Ectodermal cell (in vitro differentiated cells): Measurements from ENCODE around the gene SLC24A4.
A peak's percentile ranks its signal among the peaks of the same experiment; 100 is the strongest.

Experiments
- H3K27ac ChIP-seq: 2 replicates; pipeline ENCODE4 v1.7.0; 2013; ENCODE audit warnings: mild to moderate bottlenecking, low read depth, low read length; ENCODE audit not compliant: insufficient read depth, poor library complexity, severe bottlenecking
- H3K27me3 ChIP-seq: 2 replicates; pipeline ENCODE4 v1.7.0; 2013; ENCODE audit warnings: mild to moderate bottlenecking, low read length; ENCODE audit not compliant: insufficient read depth, control insufficient read depth, poor library complexity, severe bottlenecking
- H3K36me3 ChIP-seq: one replicate; pipeline ENCODE4 v1.7.0; 2013; ENCODE audit warnings: low read length; ENCODE audit not compliant: control insufficient read depth, insufficient read depth
- H3K4me1 ChIP-seq: one replicate; pipeline ENCODE4 v1.7.0; 2013; ENCODE audit warnings: low read length; ENCODE audit not compliant: control insufficient read depth, insufficient read depth
- H3K4me3 ChIP-seq: 2 replicates; pipeline ENCODE4 v1.7.0; 2013; ENCODE audit warnings: low read depth, low read length, control low read depth; ENCODE audit not compliant: insufficient read depth
- H3K9me3 ChIP-seq: 2 replicates; pipeline ENCODE4 v1.7.0; 2013; ENCODE audit warnings: mild to moderate bottlenecking, low read length, moderate library complexity; ENCODE audit not compliant: control insufficient read depth
- WGBS, 2 experiments: methylation state at CpG; one replicate each; pipeline ENCODE4 v1.1.7; 2013; ENCODE audit warnings: missing lambda C conversion rate in 2 of 2; 5-methylcytosine and 5-hydroxymethylcytosine counted together

Gene SLC24A4

GRCh38 chr14:92316937-92317336 lies 6.0 kb upstream of the SLC24A4 start:
- WGBS, 2 experiments, result 91 to 95% methylated on average over 6 of the region's 6 CpGs

GRCh38 chr14:92317511-92317910 lies 5.5 kb upstream of the SLC24A4 start:
- no peak overlapping the region for H3K4me3 ChIP-seq
- no peaks in the 10 kb centered on the region for H3K9me3 ChIP-seq
- H3K27ac ChIP-seq, result no peak overlapping the region
- no peaks in the 10 kb centered on the region for H3K4me1 ChIP-seq
- no peaks in the 10 kb centered on the region for H3K36me3 ChIP-seq
- WGBS, 2 experiments, result 71% methylated on average over 5 of the region's 5 CpGs
- peaks cover 37% of the 10 kb centered on the region for H3K27me3 ChIP-seq

More at GRCh38 chr14:92316937-92317336, 6.0 kb upstream of the SLC24A4 start:
- Histone ChIP-seq H3K27ac (no peak overlapping the region), H3K4me3 (no peak overlapping the region), H3K4me1 (no peaks in the 10 kb centered on the region), H3K36me3 (no peaks in the 10 kb centered on the region), H3K9me3 (no peaks in the 10 kb centered on the region), H3K27me3 (peaks cover 32% of the 10 kb centered on the region)

GRCh38 chr14:92321701-92322100 lies 1.3 kb upstream of the SLC24A4 start:
- no peaks in the 10 kb centered on the region for H3K4me1 ChIP-seq
- H3K27ac ChIP-seq, result no peak overlapping the region
- H3K4me3 ChIP-seq, result no peak overlapping the region
- no peaks in the 10 kb centered on the region for H3K36me3 ChIP-seq
- peaks cover 79% of the 10 kb centered on the region for H3K27me3 ChIP-seq
- no peaks in the 10 kb centered on the region for H3K9me3 ChIP-seq
- WGBS, 2 experiments, result 70 to 72% methylated on average over 6 of the region's 6 CpGs

- WGBS, 2 experiments, result 6% methylated on average over 19 to 23 of the region's 23 CpGs
- Histone ChIP-seq H3K36me3 (no peaks in the 10 kb centered on the region), H3K9me3 (no peaks in the 10 kb centered on the region), H3K4me3 (peak overlapping the region; percentile 33), H3K4me1 (no peaks in the 10 kb centered on the region), H3K27me3 (peaks cover 85% of the 10 kb centered on the region), H3K27ac (no peak overlapping the region)
Observed at GRCh38 chr14:92322516-92322915, 449 bp upstream of the SLC24A4 start.

- peaks cover 79% of the 10 kb centered on the region for H3K27me3 ChIP-seq
- H3K27ac ChIP-seq, result no peak overlapping the region
- no peaks in the 10 kb centered on the region for H3K9me3 ChIP-seq
- no peaks in the 10 kb centered on the region for H3K4me1 ChIP-seq
- H3K4me3 ChIP-seq, result peak overlapping the region; percentile 33
- no peaks in the 10 kb centered on the region for H3K36me3 ChIP-seq
- WGBS, 2 experiments, result 4 to 5% methylated on average over 37 to 42 of the region's 42 CpGs
Observed at GRCh38 chr14:92323916-92324818, 1.2 kb downstream of the SLC24A4 start.

GRCh38 chr14:92325835-92326234 lies 2.9 kb downstream of the SLC24A4 start:
- WGBS, 2 experiments, result 62 to 68% methylated on average over 4 of the region's 4 CpGs
- no peaks in the 10 kb centered on the region for H3K36me3 ChIP-seq
- no peaks in the 10 kb centered on the region for H3K9me3 ChIP-seq
- H3K4me1 ChIP-seq, result no peaks in the 10 kb centered on the region
- peaks cover 66% of the 10 kb centered on the region for H3K27me3 ChIP-seq
- no peak overlapping the region for H3K27ac ChIP-seq
- no peak overlapping the region for H3K4me3 ChIP-seq

- 80 to 83% methylated on average over 7 to 8 of the region's 8 CpGs for WGBS, 2 experiments
- H3K4me1 ChIP-seq, result no peaks in the 10 kb centered on the region
- H3K9me3 ChIP-seq, result no peaks in the 10 kb centered on the region
- H3K27ac ChIP-seq, result no peak overlapping the region
- H3K36me3 ChIP-seq, result no peaks in the 10 kb centered on the region
- H3K27me3 ChIP-seq, result peaks cover 37% of the 10 kb centered on the region
- no peak overlapping the region for H3K4me3 ChIP-seq
Observed at GRCh38 chr14:92328664-92329255, 5.8 kb downstream of the SLC24A4 start.

GRCh38 chr14:92334050-92334449 lies 11.1 kb downstream of the SLC24A4 start:
- no peak overlapping the region for H3K27ac ChIP-seq

GRCh38 chr14:92336363-92336762 lies 13.4 kb downstream of the SLC24A4 start:
- no peaks in the 10 kb centered on the region for H3K36me3 ChIP-seq
- H3K9me3 ChIP-seq, result no peaks in the 10 kb centered on the region
- H3K4me3 ChIP-seq, result no peak overlapping the region
- no peak overlapping the region for H3K27ac ChIP-seq
- H3K4me1 ChIP-seq, result no peaks in the 10 kb centered on the region
- WGBS, 2 experiments, result 90 to 93% methylated on average over 6 of the region's 6 CpGs
- no peaks in the 10 kb centered on the region for H3K27me3 ChIP-seq

More at GRCh38 chr14:92334050-92334449, 11.1 kb downstream of the SLC24A4 start:
- Histone ChIP-seq H3K4me1 (no peaks in the 10 kb centered on the region), H3K9me3 (no peaks in the 10 kb centered on the region), H3K27me3 (no peaks in the 10 kb centered on the region), H3K4me3 (no peak overlapping the region), H3K36me3 (no peaks in the 10 kb centered on the region)
- WGBS, 2 experiments, result 92% methylated on average over 4 of the region's 4 CpGs

- WGBS, 2 experiments, result 93 to 94% methylated on average over 12 of the region's 12 CpGs
- Histone ChIP-seq H3K4me1 (no peaks in the 10 kb centered on the region), H3K27me3 (no peaks in the 10 kb centered on the region), H3K27ac (no peak overlapping the region), H3K9me3 (no peaks in the 10 kb centered on the region), H3K4me3 (no peak overlapping the region), H3K36me3 (no peaks in the 10 kb centered on the region)
Observed at GRCh38 chr14:92339426-92339825, 16.5 kb downstream of the SLC24A4 start.
